CD8-positive, alpha-beta memory T cell (primary cell): Measurements from ENCODE around the gene IPO9. TPM values are rescaled to one million over a fixed set of nuclear protein-coding genes. Genes with fewer than 3 reads are reported as not detected.
"Not testable (repeated sequence)": the region's sequence is repeated elsewhere in the genome, so short reads cannot be mapped to it uniquely, and the experiment has no call there.

Experiments used
- CTCF ChIA-PET: fragments of 350-600 bp; sonication (Branson Sonifier 250); formaldehyde crosslinking; loops from one replicate; lab custom pipeline; 2021; ENCODE audit warnings: antibody characterized with exemption; lab: Charles Lee
- POLR2A ChIA-PET: fragments of 350-600 bp; sonication (Branson Sonifier 250); formaldehyde crosslinking; loops from one replicate; lab custom pipeline; 2021; ENCODE audit warnings: antibody characterized with exemption; lab: Charles Lee
- DNase-seq, 5 donors: peaks; one replicate each; pipeline versions ENCODE4 v3.0.0 to v3.0.0-alpha.2; 2020 to 2022; ENCODE audit warnings: mixed read lengths in 1 of 5
- H3K27ac ChIP-seq: one replicate; pipeline ENCODE4 v1.7.0; 2013; ENCODE audit warnings: low read depth, mild to moderate bottlenecking, low read length, moderate library complexity
- H3K27me3 ChIP-seq: 2 replicates; pipeline ENCODE4 v1.7.0; 2013; ENCODE audit warnings: low read length, mild to moderate bottlenecking; ENCODE audit not compliant: insufficient read depth, poor library complexity, severe bottlenecking
- H3K36me3 ChIP-seq: 2 replicates; pipeline ENCODE4 v1.7.0; 2013; ENCODE audit warnings: mild to moderate bottlenecking, low read length, moderate library complexity; ENCODE audit not compliant: insufficient read depth
- H3K4me1 ChIP-seq: 2 replicates; pipeline ENCODE4 v1.7.0; 2013; ENCODE audit warnings: mild to moderate bottlenecking, low read length, moderate library complexity; ENCODE audit not compliant: insufficient read depth
- H3K4me3 ChIP-seq: 2 replicates; pipeline ENCODE4 v1.7.0; 2013; ENCODE audit warnings: mild to moderate bottlenecking, low read length
- H3K9me3 ChIP-seq: 2 replicates; pipeline ENCODE4 v1.7.0; 2013; ENCODE audit warnings: mild to moderate bottlenecking, low read length
- H3K27ac Mint-ChIP-seq, 8 donors: one replicate each; pipeline ENCODE4 v1.8.0; 2020 to 2021; ENCODE audit warnings: mixed read lengths in 8 of 8, mild to moderate bottlenecking in 6 of 8, inconsistent platforms in 3 of 8, moderate library complexity in 3 of 8
- H3K27me3 Mint-ChIP-seq, 2 donors: one replicate each; pipeline ENCODE4 v1.8.0; 2020 to 2021; ENCODE audit warnings: mixed read lengths in 2 of 2, mild to moderate bottlenecking in 1 of 2, moderate library complexity in 1 of 2
- H3K36me3 Mint-ChIP-seq, 3 donors: one replicate each; pipeline ENCODE4 v1.8.0; 2020 to 2021; ENCODE audit warnings: mixed read lengths in 3 of 3, inconsistent platforms in 1 of 3, mild to moderate bottlenecking in 1 of 3
- H3K4me1 Mint-ChIP-seq, 3 donors: one replicate each; pipeline ENCODE4 v1.8.0; 2020 to 2021; ENCODE audit warnings: mixed read lengths in 3 of 3, inconsistent platforms in 1 of 3, mild to moderate bottlenecking in 1 of 3
- H3K4me3 Mint-ChIP-seq, 7 donors: one replicate each; pipeline ENCODE4 v1.8.0; 2020 to 2021; ENCODE audit warnings: mixed read lengths in 7 of 7, mild to moderate bottlenecking in 6 of 7, moderate library complexity in 4 of 7, inconsistent platforms in 2 of 7
- H3K9me3 Mint-ChIP-seq, 5 donors: one replicate each; pipeline ENCODE4 v1.8.0; 2020 to 2022; ENCODE audit warnings: mixed read lengths in 5 of 5, mild to moderate bottlenecking in 3 of 5, moderate library complexity in 2 of 5, inconsistent platforms in 1 of 5
- polyA plus RNA-seq: library from polyadenylated mRNA; unstranded; fragments of 300-500 nt; fragmentation: Illumina TruSeq; gene quantifications from one replicate; pipeline ENCODE4 v1.2.3, GENCODE V29; 2021
- total RNA-seq, 2 experiments: library from RNA; stranded (reverse); gene quantifications; one replicate each; pipeline ENCODE4 v1.2.3, GENCODE V29; 2021

IPO9 gene
- total and polyA plus RNA-seq, 3 experiments from 2014 or later = 27.8 to 71.2 (median 65.2) TPM

DNA sequence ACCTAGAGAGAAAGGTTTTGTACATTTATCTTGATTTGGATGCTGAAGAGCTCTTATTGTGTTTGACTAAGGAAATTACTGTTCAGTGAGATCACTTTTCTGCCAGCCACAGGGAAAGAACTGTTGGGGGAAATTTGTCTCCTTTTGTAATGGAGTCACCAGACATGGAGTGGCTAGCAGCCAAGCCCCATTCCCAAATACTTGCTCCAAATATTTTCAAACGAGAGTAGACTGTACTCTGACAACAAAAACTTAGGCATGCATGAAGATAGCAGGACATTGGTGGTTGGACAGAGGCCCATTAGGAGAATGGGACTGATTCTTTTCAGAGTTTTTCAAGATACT is 21.1 kb downstream of the IPO9 start:
- no peaks in the 10 kb centered on the region for H3K9me3 Mint-ChIP-seq

DNA sequence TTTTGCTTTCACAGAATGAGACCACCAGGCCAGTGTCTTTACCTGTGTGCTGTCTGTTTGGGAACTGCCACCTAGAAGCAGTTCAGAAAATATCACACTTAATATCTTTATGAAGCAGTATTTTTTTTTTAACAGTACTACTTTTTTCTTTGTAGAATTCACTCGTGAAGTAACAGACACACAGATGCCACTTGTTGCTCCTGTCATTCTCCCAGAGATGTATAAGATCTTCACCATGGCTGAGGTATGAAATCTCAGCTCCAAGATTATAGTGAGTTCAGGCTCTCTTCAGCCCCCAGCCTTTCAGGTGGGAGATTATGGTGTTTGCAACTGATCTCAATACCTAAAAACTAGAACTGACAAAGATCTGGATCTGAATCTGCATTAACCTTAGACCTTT is 23.0 kb downstream of the IPO9 start:
- Histone ChIP-seq H3K27ac (no peak overlapping the region), H3K4me1 (no peaks in the 10 kb centered on the region), H3K9me3 (no peaks in the 10 kb centered on the region), H3K36me3 (peaks cover 49% of the 10 kb centered on the region), H3K27me3 (no peaks in the 10 kb centered on the region), H3K4me3 (no peak overlapping the region)
- H3K27me3 Mint-ChIP-seq = no peaks in the 10 kb centered on the region
- H3K4me1 Mint-ChIP-seq = peaks cover 3 to 4% (median 4%) of the 10 kb centered on the region in 3 donors
- H3K27ac Mint-ChIP-seq = peak overlapping the region in 1 of 8 donors; percentile 38
- no peak overlapping the region for H3K4me3 Mint-ChIP-seq
- no peak for DNase-seq
- ChIA-PET CTCF (no interaction called here), POLR2A (no interaction called here)
- H3K36me3 Mint-ChIP-seq = peaks cover 1 to 89% (median 33%) of the 10 kb centered on the region in 3 donors
- no peaks in the 10 kb centered on the region for H3K9me3 Mint-ChIP-seq

More for the DNA sequence above, 21.1 kb downstream of the IPO9 start:
- no peak overlapping the region for H3K27ac ChIP-seq
- H3K4me1 Mint-ChIP-seq = peaks cover 10 to 19% (median 12%) of the 10 kb centered on the region in 3 donors
- H3K4me3 ChIP-seq = no peak overlapping the region
- CTCF ChIA-PET = interaction anchor here (1.2 kb wide), 1 partner anchor 13 kb away, joined by 3 read pairs; no protein-coding TSS in a partner anchor
- H3K36me3 ChIP-seq = peaks cover 42% of the 10 kb centered on the region
- no peaks in the 10 kb centered on the region for H3K27me3 ChIP-seq
- H3K27me3 Mint-ChIP-seq = no peaks in the 10 kb centered on the region
- no peak for DNase-seq
- POLR2A ChIA-PET = no interaction called here
- no peaks in the 10 kb centered on the region for H3K4me1 ChIP-seq
- no peaks in the 10 kb centered on the region for H3K9me3 ChIP-seq
- peak overlapping the region in 1 of 8 donors; percentile 61 for H3K27ac Mint-ChIP-seq
- H3K36me3 Mint-ChIP-seq = peaks cover 0 to 72% (median 20%) of the 10 kb centered on the region in 3 donors
- no peak overlapping the region for H3K4me3 Mint-ChIP-seq

DNA sequence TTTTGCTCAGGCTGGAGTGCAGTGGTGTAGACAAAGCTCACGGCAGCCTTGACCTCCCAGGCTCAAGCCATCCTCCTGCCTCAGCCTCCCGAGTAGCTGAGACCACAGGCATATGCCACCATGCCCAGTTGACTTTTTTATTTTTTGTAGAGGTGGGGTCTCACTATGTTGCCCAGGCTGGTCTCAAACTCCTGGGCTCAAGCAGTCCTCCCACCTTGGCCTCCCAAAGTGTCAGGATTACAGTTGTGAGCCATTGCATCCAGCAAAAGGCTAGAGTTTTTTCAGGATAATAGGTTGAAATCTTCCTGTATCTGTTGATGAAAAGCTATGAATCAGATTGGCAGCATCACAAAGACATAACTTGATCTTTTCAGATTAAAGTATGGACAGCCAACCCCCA is 27.8 kb downstream of the IPO9 start:
- H3K27ac ChIP-seq, H3K27me3 ChIP-seq, H3K4me3 Mint-ChIP-seq, H3K9me3 Mint-ChIP-seq, H3K4me1 ChIP-seq, H3K9me3 ChIP-seq, DNase-seq, POLR2A ChIA-PET, H3K4me1 Mint-ChIP-seq, H3K4me3 ChIP-seq, H3K27me3 Mint-ChIP-seq: not testable (repeated sequence)
- peaks cover 54% of the 10 kb centered on the region for H3K36me3 ChIP-seq
- CTCF ChIA-PET = interaction anchor here (1.7 kb wide), 1 partner anchor 344 kb away, joined by 4 read pairs; no protein-coding TSS in a partner anchor
- Mint-ChIP-seq H3K27ac (peak overlapping the region in 2 of 8 donors; percentile 20 to 74), H3K36me3 (peaks cover 8 to 92% (median 31%) of the 10 kb centered on the region in 3 donors)

- no peak overlapping the region for H3K27ac ChIP-seq
- no peaks in the 10 kb centered on the region for H3K4me1 Mint-ChIP-seq
- peaks cover 39% of the 10 kb centered on the region for H3K36me3 ChIP-seq
- H3K9me3 ChIP-seq = no peaks in the 10 kb centered on the region
- H3K4me3 Mint-ChIP-seq = no peak overlapping the region
- no peaks in the 10 kb centered on the region for H3K27me3 Mint-ChIP-seq
- H3K4me3 ChIP-seq = no peak overlapping the region
- H3K27ac Mint-ChIP-seq = no peak overlapping the region
- no peaks in the 10 kb centered on the region for H3K9me3 Mint-ChIP-seq
- no peaks in the 10 kb centered on the region for H3K27me3 ChIP-seq
- CTCF ChIA-PET = interaction anchor here (1.3 kb wide), 1 partner anchor 18 kb away, joined by 3 read pairs; no protein-coding TSS in a partner anchor
- peaks cover 8 to 91% (median 36%) of the 10 kb centered on the region in 3 donors for H3K36me3 Mint-ChIP-seq
- H3K4me1 ChIP-seq = no peaks in the 10 kb centered on the region
- DNase-seq = no peak
- POLR2A ChIA-PET = no interaction called here
Measured at GRCh38 chr1:201859424-201859823, 30.5 kb downstream of the IPO9 start.

- no peak for DNase-seq
- Mint-ChIP-seq H3K4me3 (no peak overlapping the region), H3K27ac (no peak overlapping the region), H3K36me3 (peaks cover 8 to 89% (median 25%) of the 10 kb centered on the region in 3 donors), H3K4me1 (no peaks in the 10 kb centered on the region), H3K27me3 (no peaks in the 10 kb centered on the region), H3K9me3 (no peaks in the 10 kb centered on the region)
- Histone ChIP-seq H3K27ac (no peak overlapping the region), H3K4me1 (no peaks in the 10 kb centered on the region), H3K9me3 (no peaks in the 10 kb centered on the region), H3K27me3 (no peaks in the 10 kb centered on the region), H3K4me3 (no peak overlapping the region), H3K36me3 (peaks cover 38% of the 10 kb centered on the region)
- POLR2A ChIA-PET = no interaction called here
- CTCF ChIA-PET = interaction anchor here (0.9 to 1.3 kb wide), 3 partner anchors 11 to 332 kb away, joined by 3 read pairs; partner anchors contain the start of gene LGR6
Measured at GRCh38 chr1:201861448-201861847, 32.5 kb downstream of the IPO9 start.

DNA sequence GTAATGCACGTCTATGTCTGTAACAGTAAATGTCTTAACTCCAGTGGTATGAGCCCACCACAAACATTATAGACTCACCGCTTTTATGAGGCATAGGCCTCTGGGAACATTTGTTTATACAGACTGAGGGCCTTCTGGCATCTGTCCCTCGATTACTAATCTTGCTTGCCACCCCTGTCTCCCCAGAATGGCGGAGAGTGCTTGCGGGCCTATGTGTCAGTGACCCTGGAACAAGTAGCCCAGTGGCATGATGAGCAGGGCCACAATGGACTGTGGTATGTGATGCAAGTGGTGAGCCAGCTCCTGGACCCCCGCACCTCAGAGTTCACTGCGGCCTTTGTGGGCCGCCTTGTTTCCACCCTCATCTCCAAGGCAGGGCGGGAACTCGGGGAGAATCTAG is 41.4 kb downstream of the IPO9 start:
- Histone ChIP-seq H3K36me3 (peaks cover 68% of the 10 kb centered on the region), H3K27ac (no peak overlapping the region), H3K4me3 (no peak overlapping the region), H3K4me1 (no peaks in the 10 kb centered on the region), H3K27me3 (no peaks in the 10 kb centered on the region), H3K9me3 (no peaks in the 10 kb centered on the region)
- ChIA-PET CTCF (no interaction called here), POLR2A (no interaction called here)
- Mint-ChIP-seq H3K9me3 (no peaks in the 10 kb centered on the region), H3K36me3 (peaks cover 27 to 90% (median 35%) of the 10 kb centered on the region in 3 donors), H3K27me3 (no peaks in the 10 kb centered on the region), H3K27ac (peak overlapping the region in 1 of 8 donors; percentile 7), H3K4me1 (no peaks in the 10 kb centered on the region), H3K4me3 (no peak overlapping the region)
- DNase-seq = no peak

DNA sequence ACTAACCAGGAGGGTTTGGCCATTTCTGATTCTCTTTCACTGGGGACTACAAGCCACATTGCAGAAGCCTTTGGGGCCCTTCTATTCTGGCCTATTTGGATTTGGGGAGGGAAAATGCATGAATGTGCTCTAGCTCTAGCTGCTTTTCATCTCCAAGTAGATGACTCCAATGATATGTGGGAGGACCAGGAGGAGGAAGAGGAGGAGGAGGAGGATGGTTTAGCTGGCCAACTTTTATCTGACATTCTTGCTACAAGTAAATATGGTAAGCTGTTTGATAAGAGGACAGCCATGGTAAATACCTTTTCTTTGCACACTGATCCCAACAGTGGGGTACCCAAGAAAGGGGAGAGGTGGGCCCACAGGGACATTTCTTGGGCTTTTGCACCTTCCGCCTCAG is 45.7 kb downstream of the IPO9 start:
- Histone ChIP-seq H3K9me3 (no peaks in the 10 kb centered on the region), H3K4me3 (no peak overlapping the region), H3K4me1 (no peaks in the 10 kb centered on the region), H3K27ac (no peak overlapping the region), H3K27me3 (no peaks in the 10 kb centered on the region), H3K36me3 (peaks cover 39% of the 10 kb centered on the region)
- POLR2A ChIA-PET = no interaction called here
- peak overlapping the region in 2 of 8 donors; percentile 7 to 17 for H3K27ac Mint-ChIP-seq
- H3K4me1 Mint-ChIP-seq = no peaks in the 10 kb centered on the region
- no peaks in the 10 kb centered on the region for H3K9me3 Mint-ChIP-seq
- H3K27me3 Mint-ChIP-seq = no peaks in the 10 kb centered on the region
- no peak overlapping the region for H3K4me3 Mint-ChIP-seq
- DNase-seq = no peak
- H3K36me3 Mint-ChIP-seq = peaks cover 24 to 68% (median 27%) of the 10 kb centered on the region in 3 donors
- CTCF ChIA-PET = interaction anchor here (1.7 kb wide), 1 partner anchor 21 kb away, joined by 9 read pairs; no protein-coding TSS in a partner anchor

GRCh38 chr1:201876148-201876818 is 47.3 kb downstream of the IPO9 start:
- no peaks in the 10 kb centered on the region for H3K9me3 ChIP-seq
- Mint-ChIP-seq H3K4me1 (no peaks in the 10 kb centered on the region), H3K36me3 (peaks cover 18 to 53% (median 19%) of the 10 kb centered on the region in 3 donors), H3K27me3 (no peaks in the 10 kb centered on the region), H3K9me3 (no peaks in the 10 kb centered on the region), H3K27ac (no peak overlapping the region), H3K4me3 (no peak overlapping the region)
- DNase-seq = no peak
- CTCF ChIA-PET = no interaction called here
- no peaks in the 10 kb centered on the region for H3K27me3 ChIP-seq
- H3K4me3 ChIP-seq = no peak overlapping the region
- H3K36me3 ChIP-seq = peaks cover 25% of the 10 kb centered on the region
- no peak overlapping the region for H3K27ac ChIP-seq
- H3K4me1 ChIP-seq = no peaks in the 10 kb centered on the region
- POLR2A ChIA-PET = no interaction called here
